Uterus (tissue), 4 donors: ENCODE measurements around the gene MAP2K7. TPM values are rescaled to one million over a fixed set of nuclear protein-coding genes. Genes with fewer than 3 reads are reported as not detected.

Experiments used
- DNase-seq, 2 donors: peaks; one replicate each; pipeline ENCODE4 v3.0.0-alpha.2; 2019 to 2020
- H3K27ac ChIP-seq, 2 donors: fragments of 200-600 bp; sonication (generic); 1 replicate in 1 of 2; 2 replicates in 1 of 2; pipeline ENCODE4 v1.5.1; 2016 to 2018
- H3K27me3 ChIP-seq, 2 donors: fragments of 200-600 bp; sonication (generic); one replicate each; pipeline ENCODE4 v1.5.1; 2018 to 2019; ENCODE audit warnings: control low read depth in 1 of 2
- H3K36me3 ChIP-seq, 2 donors: fragments of 200-600 bp; sonication (generic); one replicate each; pipeline ENCODE4 v1.5.1; 2019; ENCODE audit warnings: control low read depth in 1 of 2
- H3K4me1 ChIP-seq, 2 donors: fragments of 200-600 bp; sonication (generic); one replicate each; pipeline ENCODE4 v1.5.1; 2018 to 2019; ENCODE audit warnings: control low read depth in 1 of 2
- H3K4me3 ChIP-seq, 2 donors: fragments of 200-600 bp; sonication (generic); 1 replicate in 1 of 2; 2 replicates in 1 of 2; pipeline ENCODE4 v1.5.1; 2018 to 2019; ENCODE audit warnings: mild to moderate bottlenecking in 1 of 2
- H3K9me3 ChIP-seq, 2 donors: fragments of 200-600 bp; sonication (generic); one replicate each; pipeline ENCODE4 v1.5.1; 2019; ENCODE audit warnings: control low read depth in 1 of 2
- CTCF ChIP-seq, 4 experiments: fragments of 200-600 bp in 2 of 4; fragments of 450-650 bp in 2 of 4; sonication (generic) in 2 of 4; IDR thresholded peaks; one replicate each; pipeline ENCODE4 v1.5.1; 2016 to 2019; ENCODE audit warnings: antibody characterized with exemption in 4 of 4, mild to moderate bottlenecking in 2 of 4, moderate library complexity in 1 of 4
- POLR2A ChIP-seq, 2 donors: fragments of 450-650 bp; IDR thresholded peaks; one replicate each; pipeline ENCODE4 v1.6.1; 2016; ENCODE audit warnings: antibody characterized with exemption in 2 of 2, mild to moderate bottlenecking in 1 of 2, moderate library complexity in 1 of 2
- intact Hi-C: fragments of 100-400 bp; cut with DNase I; formaldehyde crosslinking; loops from one replicate; pipeline ENCODE4 v1.15.1; 2023; ENCODE audit warnings: low total_unique reads
- total RNA-seq, 4 donors: library from RNA; depleted of rRNA in 3 of 4; stranded (reverse); fragments of >200 nt in 3 of 4; gene quantifications; one replicate each; pipeline versions ENCODE4 v1.1.0 to v1.2.4, GENCODE V29; 2014 to 2023
- donor health status: DM: yes; HTN: yes; CAD: no.

The MAP2K7 gene
- total RNA-seq, 4 donors from 2014 or later: 0.59 to 40.2 (median 9.4) TPM

DNA sequence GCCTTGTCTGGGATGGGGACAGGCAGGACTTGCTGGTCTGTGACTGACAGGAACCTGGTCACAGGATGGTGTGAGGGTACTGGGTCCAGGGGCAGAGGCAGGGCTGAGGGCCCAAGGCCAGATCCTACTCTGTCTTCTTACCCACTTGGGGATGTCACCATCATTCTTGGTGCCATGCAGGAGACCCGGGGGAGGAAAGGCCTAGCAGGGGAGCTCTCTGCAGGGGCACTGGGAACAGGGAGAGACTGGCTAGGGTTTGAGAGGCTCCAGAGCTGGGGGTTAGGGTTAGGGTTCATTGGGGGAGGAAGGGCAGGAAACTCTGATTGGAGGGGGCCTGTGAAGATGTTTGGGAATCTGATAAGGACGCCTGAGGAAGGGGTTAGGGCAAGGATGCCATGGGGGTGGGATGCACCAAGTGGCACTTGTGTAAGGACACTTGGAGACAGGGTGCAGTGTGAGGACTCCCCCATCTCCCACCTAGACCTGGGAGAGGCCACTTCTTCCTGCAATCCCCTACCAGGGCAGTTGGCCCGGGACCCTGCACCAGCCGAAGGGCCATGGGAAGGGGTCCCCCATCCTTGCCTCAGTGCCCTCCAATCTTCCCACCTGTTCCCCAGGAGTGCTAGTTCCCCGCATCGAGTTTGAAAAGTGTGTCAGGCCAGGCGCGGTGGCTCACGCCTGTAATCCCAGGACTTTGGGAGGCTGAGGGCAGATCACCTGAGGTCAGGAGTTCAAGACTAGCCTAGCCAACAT lies 36.4 kb upstream of the MAP2K7 start:
- no peak for DNase-seq
- H3K27me3 ChIP-seq: peaks cover 0 to under 1% of the 10 kb centered on the region in 2 donors
- no peak for TF ChIP-seq POLR2A (IDR thresholded peaks at IDR 0.05)
- no peak for TF ChIP-seq CTCF (IDR thresholded peaks at IDR 0.05)
- peaks cover 0 to 17% of the 10 kb centered on the region in 2 donors for H3K4me1 ChIP-seq
- no peak overlapping the region for H3K4me3 ChIP-seq
- intact Hi-C loops: no loop called here
- H3K9me3 ChIP-seq: no peaks in the 10 kb centered on the region
- no peak overlapping the region for H3K27ac ChIP-seq
- H3K36me3 ChIP-seq: no peaks in the 10 kb centered on the region

DNA sequence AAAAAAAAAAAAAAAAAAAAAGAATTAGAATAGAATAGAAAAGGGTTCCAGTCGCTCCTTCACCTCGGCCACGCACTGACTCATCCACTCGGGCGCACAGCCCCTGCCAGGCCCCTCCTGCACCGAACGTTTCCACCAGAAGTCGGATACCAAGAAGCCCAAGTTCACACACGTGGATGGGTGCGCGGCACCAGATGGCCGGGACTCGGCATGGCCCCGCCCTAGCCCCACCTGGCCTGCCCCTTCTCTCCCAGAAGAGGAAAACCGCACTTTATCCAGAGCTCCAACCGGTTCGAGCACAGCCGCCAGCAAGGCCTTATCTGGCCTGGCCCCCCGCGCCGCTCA lies 35.4 kb upstream of the MAP2K7 start:
- Histone ChIP-seq H3K4me3 (peak overlapping the region in 1 of 2 donors; percentile 44), H3K27me3 (peaks cover 2 to 10% of the 10 kb centered on the region in 2 donors), H3K4me1 (peaks cover 0 to 17% of the 10 kb centered on the region in 2 donors), H3K27ac (no peak overlapping the region), H3K36me3 (no peaks in the 10 kb centered on the region), H3K9me3 (no peaks in the 10 kb centered on the region)
- DNase-seq: no peak
- intact Hi-C loops: no loop called here
- TF ChIP-seq CTCF (IDR thresholded peaks at IDR 0.05) (no peak), POLR2A (IDR thresholded peaks at IDR 0.05) (no peak)

- Histone ChIP-seq H3K36me3 (no peaks in the 10 kb centered on the region), H3K4me1 (peaks cover 0 to 19% of the 10 kb centered on the region in 2 donors), H3K4me3 (peak overlapping the region; percentile 5 to 44), H3K27ac (peak overlapping the region in 1 of 2 donors; percentile 33), H3K27me3 (peaks cover 5 to 16% of the 10 kb centered on the region in 2 donors), H3K9me3 (no peaks in the 10 kb centered on the region)
- TF ChIP-seq POLR2A (IDR thresholded peaks at IDR 0.05): peak in 1 of 2 donors; percentile 32
- TF ChIP-seq CTCF (IDR thresholded peaks at IDR 0.05): peak; percentile 27 to 89 (median 78)
- intact Hi-C loops: no loop called here
- DNase-seq: peak; percentile 51 to 69
These were observed 34.8 kb upstream of the MAP2K7 start for GRCh38 chr19:7868671-7869452.

- DNase-seq: peak; percentile 51 to 64
- H3K27ac ChIP-seq: peak overlapping the region in 1 of 2 donors; percentile 33
- intact Hi-C loops: no loop called here
- no peaks in the 10 kb centered on the region for H3K9me3 ChIP-seq
- peaks cover 6 to 17% of the 10 kb centered on the region in 2 donors for H3K27me3 ChIP-seq
- H3K4me3 ChIP-seq: peak overlapping the region; percentile 5 to 44
- H3K4me1 ChIP-seq: peaks cover 0 to 25% of the 10 kb centered on the region in 2 donors
- TF ChIP-seq POLR2A (IDR thresholded peaks at IDR 0.05) (peak in 1 of 2 donors; percentile 14), CTCF (IDR thresholded peaks at IDR 0.05) (no peak)
- no peaks in the 10 kb centered on the region for H3K36me3 ChIP-seq
These were observed 34.2 kb upstream of the MAP2K7 start for GRCh38 chr19:7869453-7869909.
